Measurements from ENCODE around the gene SOWAHA.
A peak's percentile ranks its signal among the peaks of the same experiment; 100 is the strongest.

Gene SOWAHA

DNA sequence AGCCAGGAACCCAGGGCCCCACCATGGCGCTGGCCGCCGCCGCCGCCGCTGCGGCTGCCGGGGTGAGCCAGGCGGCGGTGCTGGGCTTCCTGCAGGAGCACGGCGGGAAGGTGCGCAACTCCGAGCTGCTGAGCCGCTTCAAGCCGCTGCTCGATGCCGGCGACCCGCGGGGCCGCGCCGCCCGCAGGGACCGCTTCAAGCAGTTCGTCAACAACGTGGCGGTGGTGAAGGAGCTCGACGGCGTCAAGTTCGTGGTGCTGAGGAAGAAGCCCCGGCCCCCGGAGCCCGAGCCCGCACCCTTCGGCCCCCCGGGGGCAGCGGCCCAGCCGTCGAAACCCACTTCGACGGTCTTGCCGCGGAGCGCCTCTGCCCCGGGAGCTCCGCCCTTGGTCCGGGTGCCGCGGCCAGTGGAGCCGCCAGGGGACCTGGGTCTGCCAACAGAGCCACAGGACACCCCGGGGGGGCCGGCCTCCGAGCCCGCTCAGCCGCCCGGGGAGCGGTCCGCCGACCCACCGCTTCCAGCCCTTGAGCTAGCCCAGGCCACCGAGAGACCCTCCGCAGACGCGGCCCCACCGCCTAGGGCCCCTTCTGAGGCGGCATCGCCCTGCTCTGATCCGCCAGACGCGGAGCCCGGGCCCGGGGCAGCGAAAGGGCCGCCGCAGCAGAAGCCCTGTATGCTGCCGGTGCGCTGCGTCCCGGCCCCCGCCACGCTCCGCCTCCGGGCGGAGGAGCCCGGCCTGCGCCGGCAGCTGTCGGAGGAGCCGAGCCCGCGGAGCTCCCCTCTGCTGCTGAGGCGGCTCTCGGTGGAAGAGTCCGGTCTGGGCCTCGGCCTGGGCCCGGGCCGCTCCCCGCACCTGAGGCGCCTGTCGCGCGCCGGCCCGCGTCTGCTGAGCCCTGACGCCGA, 749 bp downstream of the SOWAHA start:
- no peak for TF ChIP-seq TAF1 (IDR thresholded peaks at IDR 0.05; ENCODE audit: borderline replicate concordance, low read depth, low read length)
- TF ChIP-seq POLR2A (IDR thresholded peaks at IDR 0.05; ENCODE audit: low read depth, low read length), result no peak
- TF ChIP-seq POLR2AphosphoS5 (IDR thresholded peaks at IDR 0.05; ENCODE audit: low read depth, low read length), result no peak
- DNase-seq (ENCODE audit: insufficient read length), result peak; percentile 66
- no peak for FAIRE-seq

DNA sequence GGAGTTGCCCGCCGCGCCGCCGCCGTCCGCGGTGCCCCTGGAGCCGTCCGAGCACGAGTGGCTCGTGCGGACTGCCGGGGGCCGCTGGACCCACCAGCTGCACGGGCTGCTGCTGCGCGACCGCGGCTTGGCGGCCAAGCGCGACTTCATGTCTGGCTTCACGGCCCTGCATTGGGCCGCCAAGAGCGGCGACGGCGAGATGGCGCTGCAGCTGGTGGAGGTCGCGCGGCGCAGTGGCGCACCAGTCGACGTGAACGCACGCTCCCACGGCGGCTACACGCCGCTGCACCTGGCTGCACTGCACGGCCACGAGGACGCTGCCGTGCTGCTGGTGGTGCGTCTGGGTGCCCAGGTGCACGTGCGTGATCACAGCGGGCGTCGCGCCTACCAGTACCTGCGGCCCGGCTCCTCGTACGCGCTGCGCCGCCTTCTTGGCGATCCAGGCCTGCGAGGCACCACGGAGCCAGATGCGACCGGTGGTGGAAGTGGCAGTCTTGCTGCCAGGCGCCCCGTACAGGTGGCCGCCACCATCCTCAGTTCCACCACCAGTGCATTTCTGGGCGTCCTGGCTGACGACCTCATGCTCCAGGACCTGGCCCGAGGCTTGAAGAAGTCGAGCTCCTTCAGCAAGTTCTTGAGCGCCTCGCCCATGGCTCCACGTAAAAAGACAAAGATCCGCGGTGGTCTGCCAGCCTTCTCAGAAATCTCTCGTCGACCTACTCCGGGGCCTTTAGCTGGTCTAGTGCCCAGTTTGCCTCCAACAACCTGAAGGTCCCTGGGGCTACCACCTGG, 1.6 kb downstream of the SOWAHA start:
- FAIRE-seq (no peak), DNase-seq (ENCODE audit: insufficient read length) (no peak)
- TF ChIP-seq POLR2AphosphoS5 (IDR thresholded peaks at IDR 0.05; ENCODE audit: low read depth, low read length) (no peak), TAF1 (IDR thresholded peaks at IDR 0.05; ENCODE audit: borderline replicate concordance, low read depth, low read length) (no peak), POLR2A (IDR thresholded peaks at IDR 0.05; ENCODE audit: low read depth, low read length) (no peak)

GRCh38 chr5:132815454-132815853, 2.4 kb downstream of the SOWAHA start:
- FAIRE-seq (no peak), DNase-seq (ENCODE audit: insufficient read length) (no peak)
- TF ChIP-seq POLR2AphosphoS5 (IDR thresholded peaks at IDR 0.05; ENCODE audit: low read depth, low read length) (no peak), TAF1 (IDR thresholded peaks at IDR 0.05; ENCODE audit: borderline replicate concordance, low read depth, low read length) (no peak), POLR2A (IDR thresholded peaks at IDR 0.05; ENCODE audit: low read depth, low read length) (no peak)

DNA sequence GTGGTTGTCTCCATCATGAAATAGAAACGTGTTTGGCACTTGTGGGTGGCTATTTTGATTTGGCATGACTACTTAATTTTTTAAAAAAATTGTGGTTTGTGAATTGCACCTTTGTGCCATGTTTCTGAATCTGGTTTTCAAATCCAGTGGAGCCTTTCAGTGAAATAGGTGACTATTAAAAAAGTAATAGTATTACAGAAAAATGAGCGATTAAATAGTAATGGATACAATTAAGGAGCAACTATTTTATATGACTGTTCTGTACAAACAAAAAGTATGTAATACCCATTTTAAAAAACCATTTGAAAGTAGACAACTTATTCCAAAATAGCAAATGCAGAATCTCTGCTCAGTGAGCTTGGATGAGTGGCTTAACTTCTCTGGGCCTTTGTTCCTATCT, 3.0 kb downstream of the SOWAHA start:
- TF ChIP-seq TAF1 (IDR thresholded peaks at IDR 0.05; ENCODE audit: borderline replicate concordance, low read depth, low read length) (no peak), POLR2AphosphoS5 (IDR thresholded peaks at IDR 0.05; ENCODE audit: low read depth, low read length) (no peak)
- no peak for FAIRE-seq
- no peak for DNase-seq (ENCODE audit: insufficient read length)

GRCh38 chr5:132816554-132816953, 3.5 kb downstream of the SOWAHA start:
- FAIRE-seq (no peak), DNase-seq (ENCODE audit: insufficient read length) (no peak)
- no peak for TF ChIP-seq POLR2AphosphoS5 (IDR thresholded peaks at IDR 0.05; ENCODE audit: low read depth, low read length)
- no peak for TF ChIP-seq TAF1 (IDR thresholded peaks at IDR 0.05; ENCODE audit: borderline replicate concordance, low read depth, low read length)
- no peak for TF ChIP-seq POLR2A (IDR thresholded peaks at IDR 0.05; ENCODE audit: low read depth, low read length)

DNA sequence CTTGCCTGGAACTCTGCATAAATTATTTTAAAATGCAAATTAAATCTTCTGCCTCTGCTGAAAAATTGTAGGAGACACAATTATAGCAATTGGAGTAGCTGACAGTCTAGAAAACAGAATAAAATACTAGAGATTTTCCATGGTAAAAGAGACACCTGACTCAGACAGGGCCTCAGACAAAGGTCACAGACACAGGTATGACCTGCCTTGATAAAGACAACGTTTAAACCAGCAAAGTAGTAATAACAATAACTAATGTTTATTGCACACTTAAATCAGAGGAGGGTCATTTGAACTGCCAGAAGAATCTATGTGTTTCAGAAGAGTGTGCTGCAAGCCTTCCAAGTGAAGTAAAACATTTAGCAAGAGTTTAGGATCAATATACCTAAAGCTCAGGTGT, 3.9 kb downstream of the SOWAHA start:
- no peak for TF ChIP-seq POLR2AphosphoS5 (IDR thresholded peaks at IDR 0.05; ENCODE audit: low read depth, low read length)
- TF ChIP-seq TAF1 (IDR thresholded peaks at IDR 0.05; ENCODE audit: borderline replicate concordance, low read depth, low read length), result no peak
- no peak for TF ChIP-seq POLR2A (IDR thresholded peaks at IDR 0.05; ENCODE audit: low read depth, low read length)
- DNase-seq (ENCODE audit: insufficient read length), result no peak
- FAIRE-seq, result no peak

DNA sequence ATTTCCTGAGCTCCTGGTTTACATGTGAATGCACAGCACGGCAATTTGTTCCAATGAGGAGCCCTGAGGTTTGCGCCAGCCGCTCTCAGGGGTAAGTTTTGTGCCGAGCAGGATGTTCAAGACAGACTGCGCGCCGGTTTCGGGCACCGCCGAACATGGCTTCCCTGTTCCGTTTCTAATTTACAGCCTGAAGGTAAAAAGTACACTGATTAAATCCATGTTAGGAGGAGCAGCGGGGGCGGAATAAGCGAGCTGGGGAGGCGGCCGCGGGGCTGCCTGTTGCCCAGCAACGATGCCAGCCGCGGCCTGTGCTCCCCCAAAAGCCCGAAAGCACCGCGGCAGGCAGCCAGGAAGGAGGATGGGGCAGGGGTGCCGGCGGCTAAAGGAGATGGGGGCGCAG, 6.4 kb downstream of the SOWAHA start:
- FAIRE-seq, result peak; percentile 78

GRCh38 chr5:132820162-132820754, 7.2 kb downstream of the SOWAHA start:
- no peak for TF ChIP-seq TAF1 (IDR thresholded peaks at IDR 0.05; ENCODE audit: borderline replicate concordance, low read depth, low read length)
- no peak for TF ChIP-seq POLR2A (IDR thresholded peaks at IDR 0.05; ENCODE audit: low read depth, low read length)
- no peak for TF ChIP-seq POLR2AphosphoS5 (IDR thresholded peaks at IDR 0.05; ENCODE audit: low read depth, low read length)
- DNase-seq (ENCODE audit: insufficient read length), result peak; percentile 90
- FAIRE-seq, result peak; percentile 93

More for the DNA sequence above, 6.4 kb downstream of the SOWAHA start:
- no peak for TF ChIP-seq POLR2A (IDR thresholded peaks at IDR 0.05; ENCODE audit: low read depth, low read length)
- TF ChIP-seq TAF1 (IDR thresholded peaks at IDR 0.05; ENCODE audit: borderline replicate concordance, low read depth, low read length), result no peak
- no peak for TF ChIP-seq POLR2AphosphoS5 (IDR thresholded peaks at IDR 0.05; ENCODE audit: low read depth, low read length)
- no peak for DNase-seq (ENCODE audit: insufficient read length)

DNA sequence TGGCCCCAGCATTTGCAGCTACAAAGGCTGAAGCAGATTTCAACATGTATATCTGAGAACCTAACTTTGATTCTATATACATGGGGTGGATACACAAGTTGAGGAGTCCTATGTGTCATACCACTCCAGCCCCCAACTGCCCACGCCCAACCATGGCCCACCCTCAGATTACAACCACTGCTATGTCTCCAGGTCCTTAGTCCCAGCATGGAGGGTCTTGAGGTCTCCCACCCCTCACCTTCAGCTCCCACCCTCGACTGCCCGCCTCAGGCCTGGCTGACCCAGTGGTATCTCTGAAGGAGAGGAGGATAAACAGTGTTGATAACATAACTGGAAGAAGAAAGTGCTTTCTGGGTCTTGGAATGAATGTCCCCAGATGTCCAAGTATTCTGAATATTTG, 8.2 kb downstream of the SOWAHA start:
- TF ChIP-seq POLR2AphosphoS5 (IDR thresholded peaks at IDR 0.05; ENCODE audit: low read depth, low read length), result no peak
- no peak for TF ChIP-seq POLR2A (IDR thresholded peaks at IDR 0.05; ENCODE audit: low read depth, low read length)
- TF ChIP-seq TAF1 (IDR thresholded peaks at IDR 0.05; ENCODE audit: borderline replicate concordance, low read depth, low read length), result no peak

GRCh38 chr5:132821791-132822190, 8.7 kb downstream of the SOWAHA start:
- TF ChIP-seq POLR2A (IDR thresholded peaks at IDR 0.05; ENCODE audit: low read depth, low read length), result no peak
- TF ChIP-seq TAF1 (IDR thresholded peaks at IDR 0.05; ENCODE audit: borderline replicate concordance, low read depth, low read length), result no peak
- TF ChIP-seq POLR2AphosphoS5 (IDR thresholded peaks at IDR 0.05; ENCODE audit: low read depth, low read length), result no peak
- FAIRE-seq (no peak), DNase-seq (ENCODE audit: insufficient read length) (no peak)

More for the DNA sequence above, 8.2 kb downstream of the SOWAHA start:
- FAIRE-seq, result no peak
- DNase-seq (ENCODE audit: insufficient read length), result no peak
